Ammon's horn (tissue), 1 donor: Measurements from ENCODE around the gene GTPBP6.

Experiments
- DNase-seq: peaks from one replicate; pipeline ENCODE4 v3.0.0-alpha.2; 2016; ENCODE audit warnings: low spot score

The GTPBP6 gene

GRCh38 chrX:318739-319578 lies at the start of gene GTPBP6:
Gene GTPBP6, minus strand, starts transcription at chrX:318796. Its CDS starts 9 bp downstream, at chrX:318787.
- peak; percentile 100 for DNase-seq

- no peak for DNase-seq
These were observed 49.3 kb upstream of the GTPBP6 start for GRCh38 chrX:367866-368265.

GRCh38 chrX:367349-367748 lies 48.8 kb upstream of the GTPBP6 start:
- no peak for DNase-seq

- no peak for DNase-seq
These were observed 45.2 kb upstream of the GTPBP6 start for GRCh38 chrX:363621-364375.

- no peak for DNase-seq
These were observed 44.5 kb upstream of the GTPBP6 start for GRCh38 chrX:362937-363620.

- no peak for DNase-seq
These were observed 43.8 kb upstream of the GTPBP6 start for GRCh38 chrX:362351-362750.

GRCh38 chrX:361231-362145 lies 42.9 kb upstream of the GTPBP6 start:
- no peak for DNase-seq

- no peak for DNase-seq
These were observed 42.0 kb upstream of the GTPBP6 start for GRCh38 chrX:360496-361150.

- DNase-seq = no peak
These were observed 40.1 kb upstream of the GTPBP6 start for GRCh38 chrX:358651-359143.

GRCh38 chrX:357693-358471 lies 39.3 kb upstream of the GTPBP6 start:
- no peak for DNase-seq

- no peak for DNase-seq
These were observed 38.6 kb upstream of the GTPBP6 start for GRCh38 chrX:357035-357692.

- DNase-seq = no peak
These were observed 37.9 kb upstream of the GTPBP6 start for GRCh38 chrX:356385-357034.

- no peak for DNase-seq
These were observed 36.9 kb upstream of the GTPBP6 start for GRCh38 chrX:355329-356050.

- no peak for DNase-seq
These were observed 35.3 kb upstream of the GTPBP6 start for GRCh38 chrX:353566-354535.

- DNase-seq = no peak
These were observed 34.2 kb upstream of the GTPBP6 start for GRCh38 chrX:352582-353314.

- no peak for DNase-seq
These were observed 33.6 kb upstream of the GTPBP6 start for GRCh38 chrX:352181-352580.
